ENCODE data around the gene CCDC116.

- no peak for TF ChIP-seq TOX (CRISPR knock-in tag; IDR thresholded peaks at IDR 0.05; ENCODE audit: borderline replicate concordance)
- TF ChIP-seq, protein P1, sequence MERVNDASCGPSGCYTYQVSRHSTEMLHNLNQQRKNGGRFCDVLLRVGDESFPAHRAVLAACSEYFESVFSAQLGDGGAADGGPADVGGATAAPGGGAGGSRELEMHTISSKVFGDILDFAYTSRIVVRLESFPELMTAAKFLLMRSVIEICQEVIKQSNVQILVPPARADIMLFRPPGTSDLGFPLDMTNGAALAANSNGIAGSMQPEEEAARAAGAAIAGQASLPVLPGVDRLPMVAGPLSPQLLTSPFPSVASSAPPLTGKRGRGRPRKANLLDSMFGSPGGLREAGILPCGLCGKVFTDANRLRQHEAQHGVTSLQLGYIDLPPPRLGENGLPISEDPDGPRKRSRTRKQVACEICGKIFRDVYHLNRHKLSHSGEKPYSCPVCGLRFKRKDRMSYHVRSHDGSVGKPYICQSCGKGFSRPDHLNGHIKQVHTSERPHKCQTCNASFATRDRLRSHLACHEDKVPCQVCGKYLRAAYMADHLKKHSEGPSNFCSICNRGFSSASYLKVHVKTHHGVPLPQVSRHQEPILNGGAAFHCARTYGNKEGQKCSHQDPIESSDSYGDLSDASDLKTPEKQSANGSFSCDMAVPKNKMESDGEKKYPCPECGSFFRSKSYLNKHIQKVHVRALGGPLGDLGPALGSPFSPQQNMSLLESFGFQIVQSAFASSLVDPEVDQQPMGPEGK (CRISPR knock-in tag; IDR thresholded peaks at IDR 0.05; ENCODE audit: borderline replicate concordance), result no peak
- no peak for TF ChIP-seq SNAI2 (CRISPR knock-in tag; IDR thresholded peaks at IDR 0.05)
- no peak for TF ChIP-seq RARB (CRISPR knock-in tag; IDR thresholded peaks at IDR 0.05)
- no peak for TF ChIP-seq ISL1 (CRISPR knock-in tag; IDR thresholded peaks at IDR 0.05)
- no peak for TF ChIP-seq PPARA (CRISPR knock-in tag; IDR thresholded peaks at IDR 0.05; ENCODE audit: borderline replicate concordance)
These were observed 44.6 kb upstream of the CCDC116 start for GRCh38 chr22:21587803-21588611.
